Testis (tissue), 3 donors: ENCODE results near the gene SYT1. TPM values are rescaled to one million over a fixed set of nuclear protein-coding genes. Genes with fewer than 3 reads are reported as not detected.

Experiments used
- DNase-seq: peaks from one replicate; pipeline ENCODE4 v3.0.0-alpha.2; 2019
- H3K27ac ChIP-seq, 2 donors: fragments of 200-600 bp; sonication (generic); one replicate each; pipeline ENCODE4 v1.5.1; 2019
- H3K27me3 ChIP-seq: fragments of 200-600 bp; sonication (generic); one replicate; pipeline ENCODE4 v1.5.1; 2019
- H3K36me3 ChIP-seq: fragments of 200-600 bp; sonication (generic); one replicate; pipeline ENCODE4 v1.5.1; 2017; ENCODE audit warnings: low read depth; ENCODE audit errors: missing control alignments
- H3K4me1 ChIP-seq: fragments of 200-600 bp; sonication (generic); one replicate; pipeline ENCODE4 v1.5.1; 2019
- H3K4me3 ChIP-seq, 2 donors: fragments of 200-600 bp; sonication (generic); one replicate each; pipeline ENCODE4 v1.5.1; 2017 to 2019
- H3K9me3 ChIP-seq: fragments of 200-600 bp; sonication (generic); one replicate; pipeline ENCODE4 v1.5.1; 2017
- POLR2A ChIP-seq: fragments of 450-650 bp; IDR thresholded peaks from one replicate; pipeline ENCODE4 v1.6.1; 2017; ENCODE audit warnings: antibody characterized with exemption, mild to moderate bottlenecking, moderate library complexity
- WGBS, 2 donors: methylation state at CpG; one replicate each; pipeline ENCODE4 v1.1.5; 2018; 5-methylcytosine and 5-hydroxymethylcytosine counted together
- intact Hi-C: fragments of 100-400 bp; cut with DNase I; formaldehyde crosslinking; loops from one replicate; pipeline ENCODE4 v1.15.1; 2023; ENCODE audit warnings: low total_unique reads
- polyA plus RNA-seq: library from polyadenylated mRNA; stranded (reverse); fragments of 350-450 nt; fragmentation: Illumina TruSeq; extraction: RNeasy Lipid Tissue Mini Kit (QIAGEN cat#74804); gene quantifications from one replicate; pipeline ENCODE4 v1.2.3, GENCODE V29; 2014; ENCODE audit warnings: low read depth, low replicate concordance; ENCODE audit not compliant: insufficient read depth
- total RNA-seq, 2 donors: library from RNA; depleted of rRNA; stranded (reverse); fragments of >200 nt; gene quantifications; one replicate each; pipeline ENCODE4 v1.2.3, GENCODE V29; 2016
- TF ChIP-seq, protein P1 (sequence below), 3 experiments: fragments of 450-650 bp in 2 of 3; fragments of 200-600 bp in 1 of 3; sonication (generic) in 1 of 3; IDR thresholded peaks; one replicate each; pipeline ENCODE4 v1.5.1; 2016 to 2019; ENCODE audit warnings: antibody characterized with exemption in 3 of 3, mild to moderate bottlenecking in 2 of 3, moderate library complexity in 1 of 3

The SYT1 gene
- total and polyA plus RNA-seq, 3 donors from 2014 or later = 1.1 to 1.7 (median 1.3) TPM

DNA sequence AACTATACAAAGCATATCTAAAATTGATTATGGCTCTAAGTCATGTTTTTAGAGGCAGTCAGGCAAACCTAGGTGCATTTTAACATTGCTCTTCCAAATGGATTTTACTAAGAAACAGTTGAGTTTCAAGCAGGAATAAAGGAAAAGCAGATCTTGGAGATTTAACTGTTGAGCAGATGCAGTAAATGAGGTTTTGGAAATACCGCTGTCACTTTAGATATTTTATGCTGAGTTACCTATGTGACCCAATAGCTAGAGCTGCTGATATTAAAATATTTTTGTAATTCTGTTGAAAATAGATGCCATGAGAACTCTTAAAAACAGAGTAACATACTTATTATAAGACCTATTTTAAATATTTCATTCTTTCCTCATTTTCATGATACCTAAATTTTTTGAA, 181.4 kb downstream of the SYT1 start:
- intact Hi-C loops = no loop called here
- Histone ChIP-seq H3K27ac (no peak overlapping the region), H3K36me3 (no peaks in the 10 kb centered on the region), H3K4me1 (no peaks in the 10 kb centered on the region), H3K9me3 (no peaks in the 10 kb centered on the region), H3K4me3 (no peak overlapping the region), H3K27me3 (no peaks in the 10 kb centered on the region)
- DNase-seq = no peak
- no peak for TF ChIP-seq POLR2A
- TF ChIP-seq, protein P1, sequence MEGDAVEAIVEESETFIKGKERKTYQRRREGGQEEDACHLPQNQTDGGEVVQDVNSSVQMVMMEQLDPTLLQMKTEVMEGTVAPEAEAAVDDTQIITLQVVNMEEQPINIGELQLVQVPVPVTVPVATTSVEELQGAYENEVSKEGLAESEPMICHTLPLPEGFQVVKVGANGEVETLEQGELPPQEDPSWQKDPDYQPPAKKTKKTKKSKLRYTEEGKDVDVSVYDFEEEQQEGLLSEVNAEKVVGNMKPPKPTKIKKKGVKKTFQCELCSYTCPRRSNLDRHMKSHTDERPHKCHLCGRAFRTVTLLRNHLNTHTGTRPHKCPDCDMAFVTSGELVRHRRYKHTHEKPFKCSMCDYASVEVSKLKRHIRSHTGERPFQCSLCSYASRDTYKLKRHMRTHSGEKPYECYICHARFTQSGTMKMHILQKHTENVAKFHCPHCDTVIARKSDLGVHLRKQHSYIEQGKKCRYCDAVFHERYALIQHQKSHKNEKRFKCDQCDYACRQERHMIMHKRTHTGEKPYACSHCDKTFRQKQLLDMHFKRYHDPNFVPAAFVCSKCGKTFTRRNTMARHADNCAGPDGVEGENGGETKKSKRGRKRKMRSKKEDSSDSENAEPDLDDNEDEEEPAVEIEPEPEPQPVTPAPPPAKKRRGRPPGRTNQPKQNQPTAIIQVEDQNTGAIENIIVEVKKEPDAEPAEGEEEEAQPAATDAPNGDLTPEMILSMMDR (IDR thresholded peaks at IDR 0.05) = no peak
- WGBS, 2 donors = 89 to 91% methylated on average over 1 of the region's 1 CpG

DNA sequence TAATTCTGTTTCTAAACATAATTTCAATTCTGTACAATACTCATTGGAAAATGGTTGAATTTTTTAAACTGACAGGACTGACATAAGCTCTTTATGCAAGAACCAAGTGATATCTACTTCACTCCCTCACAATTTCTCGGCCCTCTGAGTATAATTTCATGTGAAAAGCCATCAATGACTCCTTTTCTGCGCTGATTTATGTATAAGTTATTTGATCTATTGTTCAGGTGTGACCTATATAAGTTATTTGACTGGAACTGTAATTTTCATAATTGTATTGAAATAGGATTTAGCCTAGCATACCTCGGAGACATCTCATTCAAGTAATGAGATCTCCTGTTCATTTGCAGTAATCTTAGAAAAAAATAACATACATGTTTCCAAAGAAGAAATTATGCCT, 184.4 kb downstream of the SYT1 start:
- no peaks in the 10 kb centered on the region for H3K4me1 ChIP-seq
- H3K27ac ChIP-seq = no peak overlapping the region
- no peaks in the 10 kb centered on the region for H3K36me3 ChIP-seq
- 87 to 90% methylated on average over 3 of the region's 3 CpGs for WGBS, 2 donors
- H3K27me3 ChIP-seq = no peaks in the 10 kb centered on the region
- no peaks in the 10 kb centered on the region for H3K9me3 ChIP-seq
- DNase-seq = no peak
- no peak overlapping the region for H3K4me3 ChIP-seq
- intact Hi-C loops = no loop called here
- TF ChIP-seq, protein P1 (IDR thresholded peaks at IDR 0.05) = no peak
- no peak for TF ChIP-seq POLR2A

DNA sequence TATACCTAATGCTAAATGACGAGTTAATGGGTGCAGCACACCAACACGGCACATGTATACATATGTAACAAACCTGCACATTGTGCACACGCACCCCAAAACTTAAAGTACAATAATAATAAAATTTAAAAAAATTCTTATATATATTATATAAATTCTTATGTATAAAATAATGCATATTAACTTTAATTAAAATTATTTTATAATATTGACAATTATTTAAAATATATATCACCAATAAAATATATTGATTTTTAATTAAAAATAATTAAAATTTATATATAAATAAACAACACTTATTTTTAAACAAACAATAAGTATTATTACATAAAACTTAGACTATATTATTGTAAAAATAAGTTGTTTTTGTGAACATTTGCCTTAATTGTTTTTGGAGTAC, 188.8 kb downstream of the SYT1 start:
- no peaks in the 10 kb centered on the region for H3K27me3 ChIP-seq
- H3K9me3 ChIP-seq = no peaks in the 10 kb centered on the region
- no peaks in the 10 kb centered on the region for H3K36me3 ChIP-seq
- TF ChIP-seq, protein P1 (IDR thresholded peaks at IDR 0.05) = no peak
- no peak for TF ChIP-seq POLR2A
- intact Hi-C loops = no loop called here
- no peak for DNase-seq
- no peak overlapping the region for H3K27ac ChIP-seq
- no peak overlapping the region for H3K4me3 ChIP-seq
- 97% methylated on average over 3 of the region's 3 CpGs for WGBS, 2 donors
- H3K4me1 ChIP-seq = no peaks in the 10 kb centered on the region

DNA sequence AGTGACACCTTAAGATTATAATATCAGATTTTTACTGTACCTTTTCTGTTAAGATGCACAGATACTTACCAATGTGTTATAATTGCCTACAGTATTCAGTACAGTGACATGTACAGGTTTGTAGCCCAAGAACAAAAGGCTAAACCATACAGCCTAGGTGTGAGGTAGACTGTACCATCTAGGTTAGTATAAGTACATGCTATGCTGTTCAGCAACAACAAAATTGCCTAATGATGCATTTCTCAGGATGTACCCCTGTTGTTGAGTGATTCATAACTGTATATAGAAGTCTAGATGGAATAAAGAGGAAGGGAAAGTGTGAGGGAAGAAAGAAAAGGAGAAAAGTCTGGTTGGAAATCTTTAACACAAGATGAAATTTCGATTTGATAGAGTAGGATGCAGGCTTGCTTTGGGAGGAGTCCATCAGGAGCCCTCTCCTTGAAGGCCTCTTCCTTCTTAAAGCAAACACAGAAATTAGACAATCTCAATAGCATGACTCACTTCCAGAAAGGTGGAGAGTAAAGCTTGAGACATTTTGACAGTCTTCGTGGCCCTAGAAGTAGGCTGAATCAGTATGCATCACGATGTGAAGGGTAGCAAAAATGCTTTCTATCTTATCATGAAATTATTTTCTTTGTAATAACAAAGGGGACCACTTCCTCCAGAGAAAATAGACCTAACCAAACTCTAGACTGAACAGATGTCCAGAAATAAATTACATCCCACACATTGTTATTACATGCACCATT, 191.5 kb downstream of the SYT1 start:
- 74 to 76% methylated on average over 3 of the region's 3 CpGs for WGBS, 2 donors
- TF ChIP-seq, protein P1 (IDR thresholded peaks at IDR 0.05) = no peak
- TF ChIP-seq POLR2A = no peak
- Histone ChIP-seq H3K9me3 (no peaks in the 10 kb centered on the region), H3K36me3 (no peaks in the 10 kb centered on the region), H3K27ac (no peak overlapping the region), H3K4me3 (no peak overlapping the region), H3K27me3 (no peaks in the 10 kb centered on the region), H3K4me1 (no peaks in the 10 kb centered on the region)
- intact Hi-C loops = no loop called here
- DNase-seq = no peak

DNA sequence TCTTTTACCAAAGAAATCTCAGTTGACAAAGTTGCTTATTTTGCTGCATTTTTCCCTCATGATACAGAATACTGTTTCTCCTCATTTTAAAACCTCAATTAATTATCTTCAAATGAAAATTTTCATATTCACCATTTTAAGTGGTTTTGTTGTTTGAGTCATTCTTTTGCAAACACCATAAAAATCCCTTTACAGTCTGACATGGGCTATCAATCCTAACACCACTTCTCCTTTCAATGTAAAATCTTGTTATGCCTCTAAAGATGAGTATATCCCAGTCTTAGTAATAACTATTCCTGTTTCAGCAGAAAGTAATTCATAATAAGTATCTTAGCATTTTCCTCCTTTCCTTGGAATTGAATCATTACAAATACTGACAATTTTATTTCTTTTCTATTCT, 192.2 kb downstream of the SYT1 start:
- no peaks in the 10 kb centered on the region for H3K9me3 ChIP-seq
- no peak for DNase-seq
- H3K27ac ChIP-seq = no peak overlapping the region
- TF ChIP-seq, protein P1 (IDR thresholded peaks at IDR 0.05) = no peak
- no peak for TF ChIP-seq POLR2A
- no peaks in the 10 kb centered on the region for H3K36me3 ChIP-seq
- no peaks in the 10 kb centered on the region for H3K4me1 ChIP-seq
- H3K4me3 ChIP-seq = no peak overlapping the region
- H3K27me3 ChIP-seq = no peaks in the 10 kb centered on the region
- intact Hi-C loops = no loop called here
